IPS-18a (cell line): ENCODE results near the gene CACNB4.
"Not testable (repeated sequence)": the region's sequence is repeated elsewhere in the genome, so short reads cannot be mapped to it uniquely, and the experiment has no call there.

Source experiments
- H3K27ac ChIP-seq: one replicate; pipeline ENCODE4 v1.5.1; 2013; ENCODE audit warnings: low read length
- H3K27me3 ChIP-seq: one replicate; pipeline ENCODE4 v1.6.1; 2013; ENCODE audit warnings: mild to moderate bottlenecking, low read length; ENCODE audit not compliant: control insufficient read depth, insufficient read depth
- H3K36me3 ChIP-seq: one replicate; pipeline ENCODE4 v1.6.1; 2013; ENCODE audit warnings: low read depth, low read length; ENCODE audit not compliant: control insufficient read depth
- H3K4me1 ChIP-seq: one replicate; pipeline ENCODE4 v1.6.1; 2013; ENCODE audit warnings: low read depth, low read length; ENCODE audit not compliant: control insufficient read depth
- H3K4me3 ChIP-seq: one replicate; pipeline ENCODE4 v1.5.1; 2013; ENCODE audit warnings: low read length
- H3K9ac ChIP-seq: one replicate; pipeline ENCODE4 v1.6.1; 2013; ENCODE audit warnings: mild to moderate bottlenecking, low read length, moderate library complexity
- H3K9me3 ChIP-seq: one replicate; pipeline ENCODE4 v1.6.1; 2013; ENCODE audit warnings: low read depth, low read length; ENCODE audit not compliant: control insufficient read depth

CACNB4 gene

DNA sequence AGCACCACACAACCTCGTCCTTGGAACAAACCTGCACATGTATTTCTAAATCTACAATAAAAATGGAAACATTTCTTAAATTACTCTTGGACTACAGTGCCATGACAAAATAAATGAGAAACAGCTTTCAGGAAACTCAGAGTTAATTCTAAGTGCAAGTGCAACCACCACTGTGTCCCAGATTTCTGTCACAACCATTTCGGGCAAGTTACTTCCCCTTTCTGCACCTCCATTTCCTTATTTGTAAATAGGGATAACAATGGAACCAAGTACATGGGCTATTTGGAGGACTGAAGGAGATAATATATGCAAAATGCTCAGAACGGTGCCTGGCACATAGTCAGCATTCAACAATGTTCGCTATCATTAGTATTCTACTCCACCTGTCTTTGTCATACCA lies 93.2 kb downstream of the CACNB4 start:
- no peaks in the 10 kb centered on the region for H3K9me3 ChIP-seq
- H3K27me3 ChIP-seq = no peaks in the 10 kb centered on the region
- H3K36me3 ChIP-seq = no peaks in the 10 kb centered on the region
- no peak overlapping the region for H3K27ac ChIP-seq
- no peak overlapping the region for H3K9ac ChIP-seq
- H3K4me3 ChIP-seq = no peak overlapping the region
- peaks cover 9% of the 10 kb centered on the region for H3K4me1 ChIP-seq

GRCh38 chr2:152003283-152003682 lies 95.6 kb downstream of the CACNB4 start:
- not testable (repeated sequence) for H3K27ac ChIP-seq, H3K4me3 ChIP-seq, H3K9ac ChIP-seq

DNA sequence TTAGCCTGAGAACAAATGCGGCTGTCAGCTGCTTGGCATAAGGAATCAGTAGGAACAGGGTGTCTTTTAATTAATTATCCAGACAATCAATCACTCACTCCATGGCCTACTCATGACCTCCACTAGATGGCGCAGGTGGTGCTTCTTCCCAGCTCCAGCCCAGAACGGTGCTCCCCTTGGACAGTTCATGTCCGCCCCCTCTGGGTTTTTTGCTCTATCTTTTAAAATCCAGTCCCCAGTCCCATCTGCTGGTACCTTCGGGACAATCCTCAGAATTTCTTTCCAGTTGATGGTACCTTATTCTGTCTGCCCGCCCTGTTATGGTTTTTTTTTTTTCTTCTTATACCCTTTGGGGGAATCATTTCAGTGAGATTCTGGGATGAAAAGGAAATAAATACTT lies 99.8 kb downstream of the CACNB4 start:
- no peaks in the 10 kb centered on the region for H3K36me3 ChIP-seq
- H3K9ac ChIP-seq = no peak overlapping the region
- H3K9me3 ChIP-seq = no peaks in the 10 kb centered on the region
- no peak overlapping the region for H3K4me3 ChIP-seq
- peaks cover 11% of the 10 kb centered on the region for H3K4me1 ChIP-seq
- no peaks in the 10 kb centered on the region for H3K27me3 ChIP-seq
- no peak overlapping the region for H3K27ac ChIP-seq

More at GRCh38 chr2:152003283-152003682, 95.6 kb downstream of the CACNB4 start:
- not testable (repeated sequence) for H3K9me3 ChIP-seq, H3K27me3 ChIP-seq, H3K36me3 ChIP-seq
- peaks cover 11% of the 10 kb centered on the region for H3K4me1 ChIP-seq

- Histone ChIP-seq H3K4me3 (no peak overlapping the region), H3K27me3 (no peaks in the 10 kb centered on the region), H3K9ac (no peak overlapping the region), H3K9me3 (no peaks in the 10 kb centered on the region), H3K36me3 (no peaks in the 10 kb centered on the region), H3K4me1 (peaks cover 13% of the 10 kb centered on the region), H3K27ac (no peak overlapping the region)
These were observed 102.4 kb downstream of the CACNB4 start for GRCh38 chr2:151996243-151997003.

GRCh38 chr2:151995161-151995557 lies 103.7 kb downstream of the CACNB4 start:
- no peak overlapping the region for H3K27ac ChIP-seq

GRCh38 chr2:151994178-151994577 lies 104.7 kb downstream of the CACNB4 start:
- not testable (repeated sequence) for H3K4me3 ChIP-seq, H3K4me1 ChIP-seq, H3K9me3 ChIP-seq, H3K9ac ChIP-seq, H3K27me3 ChIP-seq, H3K27ac ChIP-seq, H3K36me3 ChIP-seq

More at GRCh38 chr2:151995161-151995557, 103.7 kb downstream of the CACNB4 start:
- H3K9me3 ChIP-seq = no peaks in the 10 kb centered on the region
- peaks cover 7% of the 10 kb centered on the region for H3K4me1 ChIP-seq
- H3K9ac ChIP-seq = no peak overlapping the region
- no peak overlapping the region for H3K4me3 ChIP-seq
- no peaks in the 10 kb centered on the region for H3K27me3 ChIP-seq
- H3K36me3 ChIP-seq = no peaks in the 10 kb centered on the region

GRCh38 chr2:151991010-151991409 lies 107.8 kb downstream of the CACNB4 start:
- Histone ChIP-seq H3K9ac (no peak overlapping the region), H3K4me3 (no peak overlapping the region), H3K4me1 (peaks cover 7% of the 10 kb centered on the region), H3K27ac (no peak overlapping the region), H3K27me3 (no peaks in the 10 kb centered on the region), H3K36me3 (no peaks in the 10 kb centered on the region), H3K9me3 (no peaks in the 10 kb centered on the region)

DNA sequence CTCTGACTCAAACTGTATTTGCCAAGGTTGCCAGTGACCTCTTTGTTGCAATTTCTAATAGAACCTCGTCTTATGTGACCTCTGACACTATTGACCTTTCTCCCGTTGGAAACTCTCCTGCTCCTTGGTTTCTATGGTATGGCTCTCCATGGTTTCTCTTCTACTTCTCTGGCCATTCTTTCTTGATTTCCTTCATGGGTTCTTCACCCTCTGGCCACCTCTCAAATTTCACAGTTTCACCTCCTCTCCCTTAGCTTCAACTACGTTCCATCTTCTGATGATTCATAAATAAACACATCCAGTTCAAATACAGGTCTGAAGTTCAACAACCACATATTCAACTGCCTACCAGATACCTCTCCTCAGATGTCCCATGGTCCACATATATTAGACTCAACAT lies 109.5 kb downstream of the CACNB4 start:
- H3K27ac ChIP-seq = no peak overlapping the region

GRCh38 chr2:151987484-151987883 lies 111.4 kb downstream of the CACNB4 start:
- Histone ChIP-seq H3K4me1 (peaks cover 7% of the 10 kb centered on the region), H3K4me3 (no peak overlapping the region), H3K27ac (no peak overlapping the region), H3K9ac (no peak overlapping the region), H3K27me3 (no peaks in the 10 kb centered on the region), H3K36me3 (no peaks in the 10 kb centered on the region), H3K9me3 (no peaks in the 10 kb centered on the region)

More for the DNA sequence above, 109.5 kb downstream of the CACNB4 start:
- Histone ChIP-seq H3K4me3 (no peak overlapping the region), H3K9ac (no peak overlapping the region), H3K36me3 (no peaks in the 10 kb centered on the region), H3K27me3 (no peaks in the 10 kb centered on the region), H3K9me3 (no peaks in the 10 kb centered on the region), H3K4me1 (peaks cover 7% of the 10 kb centered on the region)

- Histone ChIP-seq H3K9me3 (no peaks in the 10 kb centered on the region), H3K36me3 (no peaks in the 10 kb centered on the region), H3K9ac (no peak overlapping the region), H3K27ac (no peak overlapping the region), H3K27me3 (no peaks in the 10 kb centered on the region), H3K4me1 (no peaks in the 10 kb centered on the region), H3K4me3 (no peak overlapping the region)
These were observed 114.3 kb downstream of the CACNB4 start for GRCh38 chr2:151984424-151985083.

DNA sequence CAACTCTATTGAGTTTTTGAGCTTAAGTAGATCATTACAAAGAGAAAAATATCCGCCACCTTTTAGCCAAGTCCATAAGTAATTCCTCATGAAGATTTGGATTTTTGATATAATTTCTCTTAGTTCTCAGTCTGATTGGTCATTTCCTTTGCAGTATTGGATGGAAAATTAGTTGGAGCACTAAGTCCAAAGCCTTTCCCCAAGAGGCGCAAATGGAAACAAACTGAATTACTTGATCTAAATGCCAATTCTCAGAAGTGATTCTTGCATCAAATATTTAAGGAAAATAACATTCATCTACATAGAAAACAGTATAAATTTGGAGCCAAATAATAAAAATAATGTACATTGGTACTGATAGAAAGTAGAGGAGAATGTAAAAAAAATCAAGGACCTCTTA lies 115.6 kb downstream of the CACNB4 start:
- H3K4me1 ChIP-seq = no peaks in the 10 kb centered on the region
- no peaks in the 10 kb centered on the region for H3K36me3 ChIP-seq
- no peak overlapping the region for H3K4me3 ChIP-seq
- H3K9me3 ChIP-seq = no peaks in the 10 kb centered on the region
- no peaks in the 10 kb centered on the region for H3K27me3 ChIP-seq
- no peak overlapping the region for H3K27ac ChIP-seq
- no peak overlapping the region for H3K9ac ChIP-seq

GRCh38 chr2:151981886-151982285 lies 117.0 kb downstream of the CACNB4 start:
- no peak overlapping the region for H3K9ac ChIP-seq
- H3K27ac ChIP-seq = no peak overlapping the region
- no peak overlapping the region for H3K4me3 ChIP-seq
- no peaks in the 10 kb centered on the region for H3K9me3 ChIP-seq
- no peaks in the 10 kb centered on the region for H3K27me3 ChIP-seq
- H3K36me3 ChIP-seq = no peaks in the 10 kb centered on the region
- H3K4me1 ChIP-seq = no peaks in the 10 kb centered on the region
